Right atrium auricular region (tissue), 2 donors: ENCODE data around the gene TOR1AIP2. TPM values are rescaled to one million over a fixed set of nuclear protein-coding genes. Genes with fewer than 3 reads are reported as not detected.

Experiments used
- DNase-seq: peaks from one replicate; pipeline ENCODE4 v3.0.0-alpha.2; 2019; ENCODE audit warnings: low spot score
- H3K27ac ChIP-seq, 2 donors: fragments of 200-600 bp; sonication (generic); 1 replicate in 1 of 2; 2 replicates in 1 of 2; pipeline ENCODE4 v1.5.1; 2016 to 2019
- H3K27me3 ChIP-seq, 2 donors: fragments of 200-600 bp; sonication (generic); one replicate each; pipeline versions ENCODE4 v1.5.1 to v1.6.0; 2017 to 2019
- H3K36me3 ChIP-seq: fragments of 200-600 bp; sonication (generic); one replicate; pipeline ENCODE4 v1.5.1; 2016
- H3K4me1 ChIP-seq, 2 donors: fragments of 200-600 bp; sonication (generic); one replicate each; pipeline versions ENCODE4 v1.5.1 to v1.6.0; 2017 to 2019
- H3K4me3 ChIP-seq, 2 donors: fragments of 200-600 bp; sonication (generic); 1 replicate in 1 of 2; 2 replicates in 1 of 2; pipeline ENCODE4 v1.5.1; 2017 to 2019; ENCODE audit warnings: mild to moderate bottlenecking in 1 of 2, moderate library complexity in 1 of 2
- H3K9me3 ChIP-seq, 2 donors: fragments of 200-600 bp; sonication (generic); one replicate each; pipeline ENCODE4 v1.5.1; 2019
- CTCF ChIP-seq, 2 donors: fragments of 200-600 bp; sonication (generic); IDR thresholded peaks; one replicate each; pipeline ENCODE4 v1.5.1; 2019; ENCODE audit warnings: antibody characterized with exemption in 2 of 2
- total RNA-seq, 2 donors: library from RNA; depleted of rRNA; stranded (reverse); fragments of >200 nt; gene quantifications; one replicate each; pipeline ENCODE4 v1.1.0, GENCODE V29; 2016

TOR1AIP2 gene
- total RNA-seq, 2 donors from 2014 or later = 44.7 to 59.7 TPM

DNA sequence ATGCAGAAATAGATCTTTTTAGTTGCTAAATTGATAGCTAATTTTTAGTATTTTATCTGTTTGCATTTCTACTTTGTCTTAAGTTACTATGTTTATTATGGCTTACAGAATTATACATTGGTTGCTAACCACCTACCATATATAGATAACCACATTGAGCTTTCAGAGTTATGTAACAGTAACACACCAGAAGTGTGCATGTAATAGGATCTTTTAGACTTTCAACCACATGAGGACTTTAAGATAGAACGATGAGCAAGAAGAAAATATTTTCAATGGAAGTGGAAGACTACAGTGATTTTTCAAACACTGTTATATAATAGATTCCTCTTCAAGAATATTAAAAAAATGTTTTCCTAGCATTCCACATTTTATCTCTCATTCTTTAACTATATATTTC is 33.3 kb upstream of the TOR1AIP2 start:
- Histone ChIP-seq H3K4me3 (no peak overlapping the region), H3K9me3 (no peaks in the 10 kb centered on the region), H3K36me3 (peaks cover 82% of the 10 kb centered on the region), H3K27me3 (no peaks in the 10 kb centered on the region), H3K27ac (no peak overlapping the region), H3K4me1 (no peaks in the 10 kb centered on the region)
- DNase-seq = no peak
- no peak for TF ChIP-seq CTCF (IDR thresholded peaks at IDR 0.05)

DNA sequence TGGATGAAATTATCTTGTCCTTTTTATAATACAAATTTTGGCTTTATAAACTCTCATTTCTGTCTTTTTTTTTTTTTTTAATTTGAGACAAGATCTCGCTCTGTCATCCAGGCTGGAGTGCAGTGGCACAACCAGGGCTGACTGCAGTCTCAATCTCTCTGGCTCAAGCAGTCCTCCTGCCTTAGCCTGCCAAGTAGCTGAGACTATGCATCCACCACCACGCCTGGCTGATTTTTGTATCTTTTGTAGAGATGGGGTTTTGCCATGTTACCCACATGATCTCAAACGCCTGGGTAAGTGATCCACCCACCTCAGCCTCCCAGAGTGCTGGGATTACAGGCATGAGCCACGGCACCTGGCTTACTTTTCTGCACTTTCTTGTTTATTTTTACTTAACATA is 12.0 kb upstream of the TOR1AIP2 start:
- peaks cover 45% of the 10 kb centered on the region for H3K36me3 ChIP-seq
- H3K4me3 ChIP-seq = no peak overlapping the region
- no peak for TF ChIP-seq CTCF (IDR thresholded peaks at IDR 0.05)
- H3K9me3 ChIP-seq = no peaks in the 10 kb centered on the region
- no peak overlapping the region for H3K27ac ChIP-seq
- no peaks in the 10 kb centered on the region for H3K27me3 ChIP-seq
- no peak for DNase-seq
- H3K4me1 ChIP-seq = peaks cover 0 to 31% of the 10 kb centered on the region in 2 donors

- Histone ChIP-seq H3K27me3 (no peaks in the 10 kb centered on the region), H3K27ac (no peak overlapping the region), H3K9me3 (no peaks in the 10 kb centered on the region), H3K4me1 (peaks cover 0 to 46% of the 10 kb centered on the region in 2 donors), H3K36me3 (peaks cover 33% of the 10 kb centered on the region), H3K4me3 (no peak overlapping the region)
- DNase-seq = no peak
- TF ChIP-seq CTCF (IDR thresholded peaks at IDR 0.05) = no peak
Observed at GRCh38 chr1:179888071-179888470, 10.5 kb upstream of the TOR1AIP2 start.

DNA sequence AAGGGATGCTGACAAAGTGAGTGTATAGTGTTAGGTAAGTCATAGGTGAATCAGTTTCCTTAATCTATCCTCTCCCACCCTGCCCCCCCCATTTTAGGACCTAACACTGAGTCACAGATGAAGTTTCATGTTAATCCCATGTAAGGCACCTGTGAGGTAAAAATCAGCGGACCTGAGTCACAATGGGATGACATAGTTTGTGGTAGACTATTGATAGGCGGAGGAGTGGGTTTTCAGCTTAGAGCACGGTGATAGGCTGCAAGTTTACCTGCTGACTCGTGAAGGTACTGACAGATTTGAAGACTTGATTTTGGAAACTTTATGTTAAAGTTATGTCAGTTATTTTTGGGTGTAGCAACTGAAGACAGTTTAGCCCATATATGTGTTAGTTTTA is 6.1 kb upstream of the TOR1AIP2 start:
- Histone ChIP-seq H3K27me3 (no peaks in the 10 kb centered on the region), H3K36me3 (no peaks in the 10 kb centered on the region), H3K27ac (peak overlapping the region; percentile 98 to 99), H3K4me1 (peaks cover 0 to 55% of the 10 kb centered on the region in 2 donors), H3K9me3 (no peaks in the 10 kb centered on the region), H3K4me3 (peak overlapping the region; percentile 79 to 87)
- DNase-seq = no peak
- no peak for TF ChIP-seq CTCF (IDR thresholded peaks at IDR 0.05)

- Histone ChIP-seq H3K36me3 (no peaks in the 10 kb centered on the region), H3K27ac (peak overlapping the region; percentile 98 to 99), H3K9me3 (no peaks in the 10 kb centered on the region), H3K4me3 (peak overlapping the region; percentile 79 to 87), H3K4me1 (peaks cover 0 to 53% of the 10 kb centered on the region in 2 donors), H3K27me3 (no peaks in the 10 kb centered on the region)
- TF ChIP-seq CTCF (IDR thresholded peaks at IDR 0.05) = no peak
- no peak for DNase-seq
Observed at GRCh38 chr1:179883040-179883744, 5.6 kb upstream of the TOR1AIP2 start.
